ENCODE results near the gene NOTCH4.

Gene NOTCH4

GRCh38 chr6:32158052-32158451, 65.8 kb downstream of the NOTCH4 start:
- DNase-seq, result no peak

GRCh38 chr6:32156891-32157290, 67.0 kb downstream of the NOTCH4 start:
- DNase-seq, result no peak

GRCh38 chr6:32154514-32155161, 69.2 kb downstream of the NOTCH4 start:
- DNase-seq, result peak; percentile 61 to 63

- DNase-seq, result peak; percentile 79 to 84
Measured at GRCh38 chr6:32153564-32154513, 70.0 kb downstream of the NOTCH4 start, which contains the start of gene PPT2. TSS of gene PPT2 (plus strand) at chr6:32154141. CDS start at chr6:32154595, 454 bp downstream.

GRCh38 chr6:32152769-32153563, 70.9 kb downstream of the NOTCH4 start:
- DNase-seq, result no peak

- no peak for DNase-seq
Measured at GRCh38 chr6:32151863-32152768, 71.8 kb downstream of the NOTCH4 start, which contains the start of gene PRRT1. TSS of gene PRRT1 (minus strand) at chr6:32151939. CDS start at chr6:32151827, 112 bp downstream.

GRCh38 chr6:32151181-32151862, 72.5 kb downstream of the NOTCH4 start:
- DNase-seq, result no peak

GRCh38 chr6:32149932-32150870, 73.7 kb downstream of the NOTCH4 start:
- no peak for DNase-seq

GRCh38 chr6:32149092-32149755, 74.6 kb downstream of the NOTCH4 start:
- no peak for DNase-seq

GRCh38 chr6:32148289-32149091, 75.4 kb downstream of the NOTCH4 start:
- peak; percentile 71 to 76 for DNase-seq

- no peak for DNase-seq
Measured at GRCh38 chr6:32147401-32148132, 76.3 kb downstream of the NOTCH4 start.

- no peak for DNase-seq
Measured at GRCh38 chr6:32146687-32147086, 77.2 kb downstream of the NOTCH4 start.

- no peak for DNase-seq
Measured at GRCh38 chr6:32146287-32146686, 77.6 kb downstream of the NOTCH4 start.

All from stimulated activated CD4-positive, alpha-beta T cell treated with anti-CD3 and anti-CD28 coated beads, Interleukin-2, amount 100 ng/mL, for 24 hours (primary cell).